WTC11 (cell line): ENCODE data around the gene NOL7.

ENCODE experiments used
- NFE2L1 ChIP-seq: sonication (generic); formaldehyde crosslinking; IDR thresholded peaks from 2 replicates; pipeline ENCODE4 v1.8.1; 2023; ENCODE audit warnings: missing genetic modification reagents
- TF ChIP-seq, protein P1 (sequence below): fragments of 200-600 bp; IDR thresholded peaks from 2 replicates; pipeline ENCODE4 v1.8.0; 2022; ENCODE audit warnings: antibody characterized with exemption
- TF ChIP-seq, protein P2 (sequence below): sonication (generic); formaldehyde crosslinking; IDR thresholded peaks from 2 replicates; pipeline ENCODE4 v1.8.1; 2023; ENCODE audit warnings: mild to moderate bottlenecking, moderate library complexity, missing genetic modification reagents

DNA sequence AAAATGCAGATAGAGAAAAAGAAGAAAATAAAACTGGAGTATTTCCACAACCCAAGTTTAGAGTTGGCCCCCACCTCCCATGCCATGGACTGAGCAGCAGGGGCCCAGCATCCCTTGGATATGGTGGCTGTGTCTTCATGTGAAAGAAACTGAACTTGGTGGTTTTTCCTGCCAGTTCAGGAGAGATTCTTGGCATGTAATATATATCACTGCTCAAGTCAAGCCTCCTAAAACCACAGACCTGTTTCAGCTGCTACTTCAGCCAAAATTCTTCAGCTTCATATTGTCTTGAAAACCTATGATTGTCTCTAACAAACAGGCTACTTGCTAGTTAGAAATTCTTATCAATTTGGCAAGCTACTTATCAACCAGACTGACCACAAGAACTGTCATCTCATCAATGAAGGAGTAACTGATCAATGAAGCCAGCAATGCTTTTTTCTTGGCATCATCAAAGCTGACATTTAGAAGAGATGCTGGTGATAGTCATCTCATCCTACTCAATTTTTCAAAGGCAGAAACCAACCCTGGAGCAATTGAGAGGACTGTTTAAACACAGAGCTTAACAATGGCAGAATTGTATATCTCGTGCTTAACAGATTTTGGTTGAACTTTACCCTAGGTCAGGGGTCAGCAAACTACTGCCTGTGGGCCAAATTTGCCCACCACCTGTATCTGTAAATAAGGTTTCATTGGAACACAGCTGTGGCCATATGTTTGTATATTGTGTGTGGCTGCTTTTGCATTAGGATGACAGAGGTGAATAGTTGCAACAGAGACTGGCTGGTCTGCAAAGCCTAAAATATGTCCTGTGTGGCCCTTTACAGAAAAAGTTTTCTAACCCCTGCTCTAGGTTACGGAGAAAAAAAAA is 10.4 kb upstream of the NOL7 start:
- TF ChIP-seq, protein P1, sequence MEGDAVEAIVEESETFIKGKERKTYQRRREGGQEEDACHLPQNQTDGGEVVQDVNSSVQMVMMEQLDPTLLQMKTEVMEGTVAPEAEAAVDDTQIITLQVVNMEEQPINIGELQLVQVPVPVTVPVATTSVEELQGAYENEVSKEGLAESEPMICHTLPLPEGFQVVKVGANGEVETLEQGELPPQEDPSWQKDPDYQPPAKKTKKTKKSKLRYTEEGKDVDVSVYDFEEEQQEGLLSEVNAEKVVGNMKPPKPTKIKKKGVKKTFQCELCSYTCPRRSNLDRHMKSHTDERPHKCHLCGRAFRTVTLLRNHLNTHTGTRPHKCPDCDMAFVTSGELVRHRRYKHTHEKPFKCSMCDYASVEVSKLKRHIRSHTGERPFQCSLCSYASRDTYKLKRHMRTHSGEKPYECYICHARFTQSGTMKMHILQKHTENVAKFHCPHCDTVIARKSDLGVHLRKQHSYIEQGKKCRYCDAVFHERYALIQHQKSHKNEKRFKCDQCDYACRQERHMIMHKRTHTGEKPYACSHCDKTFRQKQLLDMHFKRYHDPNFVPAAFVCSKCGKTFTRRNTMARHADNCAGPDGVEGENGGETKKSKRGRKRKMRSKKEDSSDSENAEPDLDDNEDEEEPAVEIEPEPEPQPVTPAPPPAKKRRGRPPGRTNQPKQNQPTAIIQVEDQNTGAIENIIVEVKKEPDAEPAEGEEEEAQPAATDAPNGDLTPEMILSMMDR = no peak
- TF ChIP-seq, protein P2, sequence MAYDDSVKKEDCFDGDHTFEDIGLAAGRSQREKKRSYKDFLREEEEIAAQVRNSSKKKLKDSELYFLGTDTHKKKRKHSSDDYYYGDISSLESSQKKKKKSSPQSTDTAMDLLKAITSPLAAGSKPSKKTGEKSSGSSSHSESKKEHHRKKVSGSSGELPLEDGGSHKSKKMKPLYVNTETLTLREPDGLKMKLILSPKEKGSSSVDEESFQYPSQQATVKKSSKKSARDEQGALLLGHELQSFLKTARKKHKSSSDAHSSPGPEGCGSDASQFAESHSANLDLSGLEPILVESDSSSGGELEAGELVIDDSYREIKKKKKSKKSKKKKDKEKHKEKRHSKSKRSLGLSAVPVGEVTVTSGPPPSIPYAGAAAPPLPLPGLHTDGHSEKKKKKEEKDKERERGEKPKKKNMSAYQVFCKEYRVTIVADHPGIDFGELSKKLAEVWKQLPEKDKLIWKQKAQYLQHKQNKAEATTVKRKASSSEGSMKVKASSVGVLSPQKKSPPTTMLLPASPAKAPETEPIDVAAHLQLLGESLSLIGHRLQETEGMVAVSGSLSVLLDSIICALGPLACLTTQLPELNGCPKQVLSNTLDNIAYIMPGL (CRISPR knock-in tag) = no peak
- TF ChIP-seq NFE2L1 = no peak
